Measurements from ENCODE around the gene CLIP2. TPM values are rescaled to one million over a fixed set of nuclear protein-coding genes. Genes with fewer than 3 reads are reported as not detected.

Gene CLIP2
- total RNA-seq, 1 donor = 70.9 TPM

- Histone ChIP-seq H3K4me2 (ENCODE audit: insufficient read depth, low read length) (no peak overlapping the region), H2AFZ (ENCODE audit: low read length) (no peak overlapping the region), H3K79me2 (ENCODE audit: insufficient read depth, low read length) (no peaks in the 10 kb centered on the region), H4K20me1 (ENCODE audit: insufficient read depth, low read length) (no peaks in the 10 kb centered on the region), H3K36me3 (ENCODE audit: insufficient read depth, low read length) (peaks cover 33% of the 10 kb centered on the region), H3K4me1 (ENCODE audit: insufficient read depth, low read length) (no peaks in the 10 kb centered on the region), H3K4me3 (ENCODE audit: insufficient read depth, low read length) (no peak overlapping the region), H3K27me3 (ENCODE audit: insufficient read depth, low read length) (no peaks in the 10 kb centered on the region), H3K9me3 (ENCODE audit: low read depth, low read length) (no peaks in the 10 kb centered on the region), H3K27ac (ENCODE audit: low read depth, low read length) (no peak overlapping the region)
- DNase-seq (ENCODE audit: insufficient read length, low spot score, missing footprints) = peak; percentile 25
- TF ChIP-seq CTCF (IDR thresholded peaks at IDR 0.05; ENCODE audit: extremely low read depth, low read depth, low read length) = no peak
Measured at GRCh38 chr7:74362266-74362665, 73.1 kb downstream of the CLIP2 start.

- no peaks in the 10 kb centered on the region for H3K27me3 ChIP-seq (ENCODE audit: insufficient read depth, low read length)
- TF ChIP-seq CTCF (IDR thresholded peaks at IDR 0.05; ENCODE audit: extremely low read depth, low read depth, low read length) = peak; percentile 19
- no peak overlapping the region for H3K4me2 ChIP-seq (ENCODE audit: insufficient read depth, low read length)
- no peaks in the 10 kb centered on the region for H3K79me2 ChIP-seq (ENCODE audit: insufficient read depth, low read length)
- H3K4me1 ChIP-seq (ENCODE audit: insufficient read depth, low read length) = no peaks in the 10 kb centered on the region
- H3K4me3 ChIP-seq (ENCODE audit: insufficient read depth, low read length) = no peak overlapping the region
- H3K27ac ChIP-seq (ENCODE audit: low read depth, low read length) = no peak overlapping the region
- H2AFZ ChIP-seq (ENCODE audit: low read length) = no peak overlapping the region
- DNase-seq (ENCODE audit: insufficient read length, low spot score, missing footprints) = peak; percentile 50
- no peaks in the 10 kb centered on the region for H4K20me1 ChIP-seq (ENCODE audit: insufficient read depth, low read length)
- H3K36me3 ChIP-seq (ENCODE audit: insufficient read depth, low read length) = peaks cover 35% of the 10 kb centered on the region
- H3K9me3 ChIP-seq (ENCODE audit: low read depth, low read length) = no peaks in the 10 kb centered on the region
Measured at GRCh38 chr7:74364061-74364460, 74.9 kb downstream of the CLIP2 start.

GRCh38 chr7:74365322-74366022 lies 76.3 kb downstream of the CLIP2 start:
- H3K27ac ChIP-seq (ENCODE audit: low read depth, low read length) = no peak overlapping the region
- no peak overlapping the region for H3K4me3 ChIP-seq (ENCODE audit: insufficient read depth, low read length)
- no peaks in the 10 kb centered on the region for H3K4me1 ChIP-seq (ENCODE audit: insufficient read depth, low read length)
- no peak overlapping the region for H2AFZ ChIP-seq (ENCODE audit: low read length)
- peak; percentile 96 for DNase-seq (ENCODE audit: insufficient read length, low spot score, missing footprints)
- H3K79me2 ChIP-seq (ENCODE audit: insufficient read depth, low read length) = no peaks in the 10 kb centered on the region
- no peaks in the 10 kb centered on the region for H3K9me3 ChIP-seq (ENCODE audit: low read depth, low read length)
- H3K36me3 ChIP-seq (ENCODE audit: insufficient read depth, low read length) = peaks cover 25% of the 10 kb centered on the region
- TF ChIP-seq CTCF (IDR thresholded peaks at IDR 0.05; ENCODE audit: extremely low read depth, low read depth, low read length) = no peak
- H3K27me3 ChIP-seq (ENCODE audit: insufficient read depth, low read length) = no peaks in the 10 kb centered on the region
- no peaks in the 10 kb centered on the region for H4K20me1 ChIP-seq (ENCODE audit: insufficient read depth, low read length)
- no peak overlapping the region for H3K4me2 ChIP-seq (ENCODE audit: insufficient read depth, low read length)

GRCh38 chr7:74371381-74372341 lies 82.5 kb downstream of the CLIP2 start:
- Histone ChIP-seq H3K4me1 (ENCODE audit: insufficient read depth, low read length) (no peaks in the 10 kb centered on the region), H3K27ac (ENCODE audit: low read depth, low read length) (no peak overlapping the region), H3K36me3 (ENCODE audit: insufficient read depth, low read length) (peaks cover 31% of the 10 kb centered on the region), H3K9me3 (ENCODE audit: low read depth, low read length) (no peaks in the 10 kb centered on the region), H2AFZ (ENCODE audit: low read length) (no peak overlapping the region), H4K20me1 (ENCODE audit: insufficient read depth, low read length) (no peaks in the 10 kb centered on the region), H3K4me3 (ENCODE audit: insufficient read depth, low read length) (no peak overlapping the region), H3K4me2 (ENCODE audit: insufficient read depth, low read length) (no peak overlapping the region), H3K79me2 (ENCODE audit: insufficient read depth, low read length) (no peaks in the 10 kb centered on the region), H3K27me3 (ENCODE audit: insufficient read depth, low read length) (no peaks in the 10 kb centered on the region)
- no peak for TF ChIP-seq CTCF (IDR thresholded peaks at IDR 0.05; ENCODE audit: extremely low read depth, low read depth, low read length)
- peak; percentile 76 for DNase-seq (ENCODE audit: insufficient read length, low spot score, missing footprints)
